ENCODE data around the gene NFATC2. TPM values are rescaled to one million over a fixed set of nuclear protein-coding genes. Genes with fewer than 3 reads are reported as not detected.

NFATC2 gene
- total RNA-seq, 1 experiment from 2014 or later: 5.0 TPM

DNA sequence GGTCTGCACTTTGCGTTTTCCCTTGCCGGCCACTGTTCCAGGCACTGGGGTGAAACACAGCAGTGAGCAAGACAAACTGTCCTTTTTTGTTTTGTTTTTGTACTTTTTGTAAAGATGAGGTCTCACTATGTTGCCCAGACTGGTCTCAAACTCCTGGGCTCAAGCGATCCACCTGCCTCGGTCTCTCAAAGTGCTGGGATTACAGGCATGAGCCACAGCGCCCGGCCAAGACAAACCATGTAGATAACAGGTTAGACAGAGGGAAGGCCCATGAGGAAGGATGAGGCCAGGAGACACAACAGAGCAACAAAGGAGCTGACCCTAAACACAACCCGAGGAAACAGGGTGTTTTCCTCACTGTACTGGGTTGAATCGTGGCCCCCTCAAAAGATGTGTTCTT is 165.4 kb downstream of the NFATC2 start:
- H3K4me3 ChIP-seq (replicated peaks in 1 of 2; ENCODE audit: low read depth in 1 of 2, low read length in 2 of 2): no peak overlapping the region
- no peak for TF ChIP-seq POLR2A (IDR thresholded peaks at IDR 0.05; ENCODE audit: borderline replicate concordance, extremely low read depth, insufficient read depth, insufficient read length)
- TF ChIP-seq JUND (IDR thresholded peaks at IDR 0.05): no peak
- no peak for TF ChIP-seq EGR1 (IDR thresholded peaks at IDR 0.05; ENCODE audit: low read depth)
- no peak for TF ChIP-seq ZFX (IDR thresholded peaks at IDR 0.05)
- TF ChIP-seq, protein P1, sequence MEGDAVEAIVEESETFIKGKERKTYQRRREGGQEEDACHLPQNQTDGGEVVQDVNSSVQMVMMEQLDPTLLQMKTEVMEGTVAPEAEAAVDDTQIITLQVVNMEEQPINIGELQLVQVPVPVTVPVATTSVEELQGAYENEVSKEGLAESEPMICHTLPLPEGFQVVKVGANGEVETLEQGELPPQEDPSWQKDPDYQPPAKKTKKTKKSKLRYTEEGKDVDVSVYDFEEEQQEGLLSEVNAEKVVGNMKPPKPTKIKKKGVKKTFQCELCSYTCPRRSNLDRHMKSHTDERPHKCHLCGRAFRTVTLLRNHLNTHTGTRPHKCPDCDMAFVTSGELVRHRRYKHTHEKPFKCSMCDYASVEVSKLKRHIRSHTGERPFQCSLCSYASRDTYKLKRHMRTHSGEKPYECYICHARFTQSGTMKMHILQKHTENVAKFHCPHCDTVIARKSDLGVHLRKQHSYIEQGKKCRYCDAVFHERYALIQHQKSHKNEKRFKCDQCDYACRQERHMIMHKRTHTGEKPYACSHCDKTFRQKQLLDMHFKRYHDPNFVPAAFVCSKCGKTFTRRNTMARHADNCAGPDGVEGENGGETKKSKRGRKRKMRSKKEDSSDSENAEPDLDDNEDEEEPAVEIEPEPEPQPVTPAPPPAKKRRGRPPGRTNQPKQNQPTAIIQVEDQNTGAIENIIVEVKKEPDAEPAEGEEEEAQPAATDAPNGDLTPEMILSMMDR (IDR thresholded peaks at IDR 0.05 in 2 of 3, conservative IDR thresholded peaks at IDR 0.05 in 1 of 3; ENCODE audit: borderline replicate concordance in 1 of 3, insufficient read depth in 1 of 3, low read depth in 2 of 3, low read length in 2 of 3): no peak
- TF ChIP-seq, protein P2, sequence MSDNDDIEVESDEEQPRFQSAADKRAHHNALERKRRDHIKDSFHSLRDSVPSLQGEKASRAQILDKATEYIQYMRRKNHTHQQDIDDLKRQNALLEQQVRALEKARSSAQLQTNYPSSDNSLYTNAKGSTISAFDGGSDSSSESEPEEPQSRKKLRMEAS (IDR thresholded peaks at IDR 0.05): no peak
- TF ChIP-seq ZNF274 (IDR thresholded peaks at IDR 0.05; ENCODE audit: low read depth, low read length): no peak
- no peak for TF ChIP-seq POLR2AphosphoS5 (IDR thresholded peaks at IDR 0.05; ENCODE audit: low read depth, low read length)
- no peak for TF ChIP-seq RAD21 (IDR thresholded peaks at IDR 0.05; ENCODE audit: low read depth)
- TF ChIP-seq ZBTB33 (IDR thresholded peaks at IDR 0.05; ENCODE audit: extremely low read depth, insufficient replicate concordance, low read length): no peak
- no peak for TF ChIP-seq SP1 (IDR thresholded peaks at IDR 0.05; ENCODE audit: low read depth)
- H3K36me3 ChIP-seq (ENCODE audit: control insufficient read depth in 1 of 2, insufficient read depth in 2 of 2, low read length in 2 of 2): no peaks in the 10 kb centered on the region
- H3K27ac ChIP-seq (ENCODE audit: low read depth, low read length): no peak overlapping the region
- no peaks in the 10 kb centered on the region for H3K27me3 ChIP-seq (ENCODE audit: insufficient read depth, low read length)
- H3K79me2 ChIP-seq (ENCODE audit: insufficient read depth, low read length): no peaks in the 10 kb centered on the region
- intact Hi-C loops (cut with micrococcal nuclease): no loop called here
- H3K4me2 ChIP-seq (ENCODE audit: low read length): no peak overlapping the region
- ChIA-PET RAD21 (ENCODE audit: low non-redundant PET in 1 of 2, low total read pairs in 2 of 2, uncharacterized antibody in 2 of 2, unreplicated experiment in 2 of 2) (no interaction called here), CTCF (no interaction called here), POLR2A (no interaction called here)
- H2AFZ ChIP-seq (ENCODE audit: low read depth, low read length, poor library complexity, severe bottlenecking): no peak overlapping the region
- H3K9me3 ChIP-seq (ENCODE audit: control insufficient read depth in 1 of 2, insufficient read depth in 1 of 2, low read depth in 1 of 2, low read length in 2 of 2): no peaks in the 10 kb centered on the region
- no peak overlapping the region for H3K9ac ChIP-seq (ENCODE audit: low read length)
- H3K9me2 ChIP-seq (ENCODE audit: insufficient read depth): no peaks in the 10 kb centered on the region
- ATAC-seq (no peak), DNase-seq (ENCODE audit: low read depth, low spot score) (no peak)
- no TSS peak for BruUV-seq (replicated peaks)
- H4K20me1 ChIP-seq (ENCODE audit: insufficient read depth): no peaks in the 10 kb centered on the region
- H3K4me1 ChIP-seq (ENCODE audit: control insufficient read depth in 1 of 2, insufficient read depth in 2 of 2, low read length in 2 of 2): peaks cover 3 to 8% of the 10 kb centered on the region in 2 experiments; a peak in 2 of 4 replicates

Measured in HCT116 (cell line).